RPMI8226 (cell line): Measurements from ENCODE around the gene ACYP2.
A peak's percentile ranks its signal among the peaks of the same experiment; 100 is the strongest.
"Not testable (repeated sequence)": the region's sequence is repeated elsewhere in the genome, so short reads cannot be mapped to it uniquely, and the experiment has no call there.

Experiments
- DNase-seq: peaks from one replicate; pipeline ENCODE4 v3.0.0-alpha.2; 2015

ACYP2 gene

DNA sequence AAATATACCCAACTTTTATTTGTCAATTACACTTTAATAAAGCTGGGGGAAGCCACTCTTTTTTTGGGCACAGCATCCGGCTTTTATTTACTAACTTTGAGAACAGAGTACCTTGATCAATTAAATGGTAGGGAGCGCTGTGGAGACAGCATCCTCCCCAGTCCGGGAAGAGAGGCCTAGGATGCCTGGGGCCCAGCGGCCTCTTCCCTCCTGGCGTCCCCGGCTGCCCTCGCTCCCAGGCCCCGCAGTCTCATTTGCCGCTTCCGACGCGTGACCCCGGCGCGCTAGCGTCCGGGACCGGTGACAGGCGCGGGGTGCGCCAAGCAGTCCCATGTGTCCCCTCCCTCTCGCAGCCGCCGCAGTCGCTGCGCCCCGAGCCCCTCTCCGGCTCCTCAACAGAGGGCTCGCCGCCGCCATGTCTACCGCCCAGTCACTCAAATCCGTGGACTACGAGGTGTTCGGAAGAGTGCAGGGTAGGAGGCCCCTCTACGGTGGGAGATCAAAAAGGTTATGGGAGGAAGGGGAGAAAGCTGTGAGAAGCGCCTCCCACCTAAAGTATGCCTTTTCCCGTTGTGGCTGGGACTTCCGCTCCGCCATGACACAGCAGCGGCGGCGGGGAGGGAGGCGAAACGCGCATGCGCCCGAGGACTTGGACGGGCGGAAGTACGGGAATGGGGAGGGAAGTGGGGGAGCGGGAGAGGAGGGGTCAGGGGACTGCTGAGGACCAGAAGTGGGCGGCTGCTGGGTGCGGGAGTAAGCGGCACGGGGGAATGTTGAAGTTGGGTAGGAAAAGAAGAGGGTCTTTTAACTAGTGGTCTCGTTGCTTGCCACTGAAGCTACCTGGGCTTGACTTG lies at the start of gene ACYP2:
TSS of gene ACYP2 (plus strand) at position 332 of the 854 bp plus-strand sequence.
- DNase-seq, result peak; percentile 95

DNA sequence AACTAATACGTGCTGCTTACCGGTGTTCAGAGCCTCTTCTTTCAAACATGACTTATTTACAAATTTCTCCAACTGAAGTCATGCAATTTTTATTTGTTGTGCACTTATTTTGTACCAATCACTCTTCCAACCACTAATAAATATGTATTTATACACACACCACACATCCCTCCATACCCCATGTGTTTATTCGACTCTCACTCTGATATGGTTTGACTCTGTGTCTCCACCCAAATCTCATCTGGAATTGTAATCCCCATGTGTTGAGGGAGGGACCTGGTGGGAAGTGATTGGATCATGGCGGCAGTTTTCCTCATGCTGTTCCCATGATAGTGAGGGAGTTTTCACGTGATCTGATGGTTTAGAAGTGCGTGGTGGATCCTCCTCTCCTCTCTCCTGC lies 49.5 kb upstream of the ACYP2 start:
- no peak for DNase-seq

DNA sequence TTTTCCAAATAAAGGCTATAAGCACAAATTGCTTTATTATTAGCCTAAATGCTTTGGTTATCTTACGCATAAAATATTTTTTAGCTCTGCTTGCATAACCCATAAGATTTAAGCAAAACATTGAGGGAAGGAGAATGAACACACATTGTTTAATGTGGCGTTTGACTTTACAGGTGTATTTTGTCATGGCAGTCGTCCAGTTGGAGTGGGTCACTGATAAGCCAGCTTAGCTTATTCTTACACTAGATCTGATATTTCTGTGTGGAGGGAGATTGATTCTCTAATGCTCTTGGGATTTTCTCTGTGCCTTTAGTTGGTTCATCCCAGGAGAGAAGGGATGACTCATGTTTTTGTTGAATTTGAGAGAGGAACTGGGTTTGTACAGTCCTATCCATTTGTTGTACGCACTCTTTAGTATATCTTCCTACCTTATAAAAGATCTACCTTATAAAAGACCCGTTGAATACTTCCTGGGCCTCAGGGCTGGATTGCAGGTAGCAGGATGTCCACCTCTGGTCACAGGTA lies 47.5 kb upstream of the ACYP2 start:
- no peak for DNase-seq

DNA sequence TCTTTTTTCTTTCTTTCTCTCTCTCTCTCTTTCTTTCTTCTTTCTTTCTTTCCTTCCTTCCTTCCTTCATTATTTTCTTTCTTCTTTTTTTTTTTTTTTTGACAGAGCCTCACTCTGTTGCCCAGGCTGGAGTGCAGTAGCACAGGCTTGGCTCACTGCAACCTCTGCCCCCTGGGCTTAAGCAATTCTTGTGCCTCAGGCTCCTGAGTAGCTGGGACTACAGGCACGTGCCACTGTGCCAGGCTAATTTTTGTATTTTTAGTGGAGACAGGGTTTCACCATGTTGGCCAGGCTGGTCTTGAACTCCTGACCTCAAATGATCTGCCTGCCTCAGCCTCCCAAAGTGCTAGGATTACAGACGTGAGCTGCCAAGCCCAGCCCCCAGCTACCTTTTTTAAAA lies 42.9 kb upstream of the ACYP2 start:
- DNase-seq, result not testable (repeated sequence)

DNA sequence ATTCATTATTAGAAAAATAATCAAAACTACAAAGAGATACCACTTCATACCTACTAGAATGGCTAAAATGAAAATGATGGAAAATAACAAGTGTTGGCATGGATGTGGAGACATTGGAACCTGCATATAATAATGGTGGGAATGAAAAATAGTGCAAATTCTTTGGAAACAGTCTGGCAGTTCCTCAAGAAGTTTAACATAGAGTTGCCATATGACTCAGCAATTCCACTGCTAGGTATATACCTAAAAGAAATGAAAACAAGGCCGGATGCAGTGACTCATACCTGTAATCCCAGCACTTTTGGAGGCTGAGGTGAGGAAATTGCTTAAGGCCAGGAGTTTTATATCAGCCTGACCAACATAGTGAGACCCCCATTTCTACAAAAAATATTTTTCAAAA lies 41.6 kb upstream of the ACYP2 start:
- DNase-seq, result peak; percentile 62

DNA sequence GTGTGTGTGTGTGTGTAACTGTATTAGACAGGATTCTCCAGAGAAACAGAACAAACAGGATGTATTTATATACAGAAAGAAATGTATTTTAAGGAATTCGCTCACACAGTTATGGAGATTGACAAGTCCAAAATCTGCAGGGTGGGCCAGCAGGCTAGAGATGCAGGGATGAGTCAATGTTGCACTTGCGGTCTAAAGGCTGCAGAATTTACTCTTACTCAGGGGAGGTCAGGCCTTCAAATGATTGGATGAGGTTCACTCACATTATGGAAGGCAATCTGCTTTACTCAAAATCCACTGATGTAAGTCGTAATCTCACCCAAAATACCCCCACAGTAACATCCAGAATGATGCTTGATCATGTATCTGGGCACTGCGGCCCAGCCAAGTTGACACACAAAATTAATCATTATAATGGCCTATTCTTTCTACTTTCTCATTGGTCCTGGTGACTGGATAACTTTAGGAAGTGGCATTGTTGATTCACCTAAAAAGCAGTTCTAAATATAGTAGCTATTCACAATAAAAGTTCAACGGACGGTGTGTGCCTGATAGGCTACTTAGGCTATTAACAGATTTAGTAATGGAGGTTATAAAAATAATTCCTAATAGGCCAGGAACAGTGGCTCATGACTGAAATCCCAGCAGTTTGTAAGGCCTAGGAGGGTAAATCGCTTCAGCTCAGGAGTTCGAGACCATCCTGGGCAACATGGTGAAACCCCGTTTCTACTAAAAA lies 40.6 kb upstream of the ACYP2 start:
- no peak for DNase-seq

DNA sequence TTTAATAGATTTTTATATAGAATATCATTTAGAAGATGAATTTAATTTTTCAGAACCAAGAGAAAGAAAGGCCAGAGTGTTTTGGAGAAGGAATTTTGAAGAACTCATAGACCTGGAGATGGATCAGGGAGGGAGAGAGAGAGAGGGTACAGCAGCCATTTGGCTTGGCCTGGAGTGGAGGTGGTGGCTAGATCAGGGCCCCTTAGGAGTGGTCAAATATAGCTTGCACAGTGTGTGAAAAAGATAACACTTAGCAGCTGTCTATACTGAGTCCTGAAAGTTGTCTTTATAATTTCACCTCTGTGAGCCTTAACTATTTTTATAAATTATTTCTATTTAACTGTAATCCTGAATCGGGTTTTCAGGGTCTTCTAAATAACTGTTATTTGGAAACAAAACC lies 38.8 kb upstream of the ACYP2 start:
- DNase-seq, result no peak

DNA sequence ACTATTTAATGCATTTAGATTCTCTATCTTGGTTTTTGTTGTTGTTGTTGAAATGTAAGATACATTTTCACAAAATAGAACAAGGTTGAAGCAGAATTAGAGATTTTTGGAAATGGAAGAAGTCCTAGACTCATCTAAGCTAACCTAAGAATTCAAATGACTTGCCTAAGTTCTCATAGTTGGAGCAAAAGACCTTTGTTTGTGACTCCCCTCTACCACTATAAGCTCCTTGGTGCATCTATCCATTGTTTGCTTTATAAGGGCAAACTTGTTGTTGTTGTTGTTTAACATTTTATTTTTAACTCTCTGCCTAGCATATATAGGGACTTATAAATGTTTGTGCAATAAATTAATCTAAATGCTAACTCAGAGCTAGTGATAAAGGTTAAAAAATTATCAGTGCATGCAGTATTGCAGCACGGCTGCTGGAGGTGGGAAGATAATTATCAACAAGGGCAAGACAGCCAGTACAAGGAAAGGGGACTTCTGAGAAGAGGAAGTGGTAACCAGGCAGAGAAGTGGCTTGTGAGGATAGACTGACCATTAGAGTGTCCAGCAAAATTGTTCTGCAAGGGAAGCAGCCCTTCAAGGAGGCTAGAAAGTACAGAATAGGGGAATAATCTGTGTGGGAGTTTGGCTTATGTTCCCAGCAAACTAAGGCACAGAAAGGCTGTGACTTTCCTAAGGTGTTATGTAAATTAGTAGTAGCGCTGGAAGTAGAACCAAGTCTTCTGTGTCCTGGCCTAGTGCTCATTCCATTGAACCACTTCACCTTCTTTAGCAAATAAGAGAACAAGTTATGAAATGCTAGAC lies 38.1 kb upstream of the ACYP2 start:
- DNase-seq, result no peak

DNA sequence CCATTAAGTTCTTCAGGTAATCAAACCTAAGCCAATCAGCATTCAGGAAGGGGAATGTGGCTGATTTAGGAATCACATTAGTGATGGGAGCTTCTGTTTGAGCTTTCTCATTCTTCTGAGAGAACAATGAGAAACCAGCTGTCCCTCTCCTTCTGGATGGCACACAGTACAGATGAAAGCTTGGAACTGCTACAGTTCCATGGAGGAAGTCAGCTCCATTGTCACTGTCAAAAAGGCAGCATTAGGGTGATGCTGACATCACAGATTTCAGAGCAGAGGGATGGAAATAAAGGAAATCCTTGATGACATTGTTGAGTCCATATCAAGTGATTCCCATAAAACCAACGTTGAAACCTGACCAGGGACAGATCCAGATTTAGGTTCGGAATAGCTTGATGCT lies 36.1 kb upstream of the ACYP2 start:
- DNase-seq, result no peak

DNA sequence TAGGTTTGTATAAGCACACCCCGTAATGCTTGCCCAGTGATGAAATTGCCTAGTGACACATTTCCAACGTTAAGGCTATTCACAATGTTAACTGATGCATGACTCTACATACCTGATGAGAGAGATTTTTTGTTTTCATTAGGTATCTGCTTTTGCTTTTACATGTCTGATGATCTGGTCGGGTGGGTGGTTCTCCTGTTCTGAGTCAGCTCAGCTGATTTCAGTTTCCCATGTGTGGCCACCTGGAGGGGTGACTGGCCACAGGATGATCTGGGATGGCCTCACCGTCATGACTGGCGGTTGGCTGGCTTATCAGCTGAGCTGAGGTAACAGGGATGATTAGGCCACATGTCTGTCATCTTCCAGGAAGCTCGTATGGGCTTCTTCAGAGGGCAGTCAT lies 33.8 kb upstream of the ACYP2 start:
- DNase-seq, result no peak

DNA sequence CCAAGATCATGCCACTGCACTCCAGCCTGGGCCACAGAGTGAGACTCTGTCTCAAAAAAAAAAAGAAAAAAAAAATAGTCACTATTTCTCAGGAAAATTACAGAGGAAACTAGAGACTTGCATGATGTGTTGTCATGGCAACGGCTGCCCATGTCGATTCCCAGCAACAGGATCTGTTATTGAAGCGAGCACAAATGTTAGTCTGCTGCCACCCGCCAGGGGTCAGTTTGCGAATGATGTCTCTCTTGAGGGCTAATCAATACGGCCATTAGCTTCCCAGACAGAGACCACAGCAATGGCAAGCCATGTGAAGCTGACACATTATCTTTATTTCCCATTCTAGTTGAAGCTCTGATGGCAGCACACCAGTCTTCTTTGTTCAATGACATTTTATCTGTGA lies 32.4 kb upstream of the ACYP2 start:
- DNase-seq, result no peak

DNA sequence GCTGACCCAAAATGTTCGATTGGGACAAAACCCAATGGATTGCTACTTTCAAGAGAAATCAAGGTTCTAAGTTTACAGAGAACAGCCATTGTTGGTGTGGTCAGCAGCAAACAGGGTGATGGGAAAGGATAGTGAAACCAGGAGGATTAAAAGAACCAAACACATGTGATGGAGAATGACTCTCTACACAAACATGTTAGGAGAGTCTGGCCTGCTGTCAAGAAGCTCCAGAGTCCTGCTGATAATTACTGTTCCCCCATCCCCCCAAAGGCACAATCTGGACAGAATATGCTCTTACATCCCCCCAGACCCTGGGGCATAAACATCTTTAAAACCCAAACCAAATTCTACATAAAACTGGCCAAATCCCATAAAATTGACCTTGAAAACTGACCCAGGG lies 32.0 kb upstream of the ACYP2 start:
- no peak for DNase-seq

DNA sequence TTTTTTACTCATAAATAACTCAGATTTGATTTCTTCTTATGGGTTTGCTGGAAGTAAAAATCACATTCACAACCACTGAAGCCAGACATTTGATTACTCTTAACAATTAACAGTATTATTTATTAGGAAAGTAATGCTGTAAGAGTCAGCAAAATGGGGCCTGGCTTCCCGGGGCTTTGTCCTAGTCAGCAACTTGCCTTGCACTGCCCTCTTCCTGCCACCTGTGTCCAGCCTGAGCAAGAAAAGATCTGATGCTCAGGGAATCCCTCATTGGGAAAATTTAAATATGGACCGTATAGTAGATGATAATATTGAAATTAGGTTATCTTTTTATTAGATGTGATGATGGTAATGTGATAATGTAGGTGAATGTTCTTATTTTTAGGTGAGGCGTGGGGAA lies 30.8 kb upstream of the ACYP2 start:
- DNase-seq, result peak; percentile 32

DNA sequence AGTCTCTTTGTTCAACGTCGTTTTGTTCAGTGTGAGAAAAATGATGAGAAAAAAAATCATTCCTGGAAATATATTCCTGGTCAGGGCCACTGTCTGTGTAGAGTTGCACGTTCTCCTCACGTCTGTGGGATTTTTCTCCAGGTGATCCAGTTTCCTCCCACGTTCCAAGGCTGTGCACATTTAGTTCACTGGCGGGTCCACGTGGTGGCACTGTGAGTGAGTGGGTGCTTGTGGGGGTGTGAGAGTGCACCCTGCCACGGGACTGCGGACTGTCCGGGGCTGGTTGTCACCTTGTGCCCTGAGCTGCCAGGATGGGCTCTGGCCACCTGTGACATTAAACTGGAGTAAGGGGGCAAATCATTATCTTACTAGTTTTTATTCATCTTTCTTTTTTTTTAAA lies 30.3 kb upstream of the ACYP2 start:
- no peak for DNase-seq

DNA sequence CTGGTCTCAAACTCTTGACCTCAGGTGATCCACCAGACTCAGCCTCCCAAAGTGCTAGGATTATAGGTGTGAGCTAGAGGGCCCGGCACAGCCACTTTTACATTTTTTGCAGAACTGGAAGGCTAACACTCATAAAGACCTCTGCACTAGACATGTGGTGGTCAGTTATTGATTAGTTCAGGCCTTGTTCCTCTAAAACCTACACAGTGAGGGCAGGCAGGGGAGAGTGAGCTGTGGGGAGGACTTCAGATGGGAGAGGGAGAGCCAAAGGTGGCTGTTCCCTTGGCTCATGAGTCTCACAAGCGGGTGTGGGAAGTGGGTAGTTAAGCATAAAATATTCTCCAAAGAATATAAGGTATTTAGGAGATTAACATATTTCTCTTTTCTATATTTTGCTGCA lies 29.3 kb upstream of the ACYP2 start:
- no peak for DNase-seq

DNA sequence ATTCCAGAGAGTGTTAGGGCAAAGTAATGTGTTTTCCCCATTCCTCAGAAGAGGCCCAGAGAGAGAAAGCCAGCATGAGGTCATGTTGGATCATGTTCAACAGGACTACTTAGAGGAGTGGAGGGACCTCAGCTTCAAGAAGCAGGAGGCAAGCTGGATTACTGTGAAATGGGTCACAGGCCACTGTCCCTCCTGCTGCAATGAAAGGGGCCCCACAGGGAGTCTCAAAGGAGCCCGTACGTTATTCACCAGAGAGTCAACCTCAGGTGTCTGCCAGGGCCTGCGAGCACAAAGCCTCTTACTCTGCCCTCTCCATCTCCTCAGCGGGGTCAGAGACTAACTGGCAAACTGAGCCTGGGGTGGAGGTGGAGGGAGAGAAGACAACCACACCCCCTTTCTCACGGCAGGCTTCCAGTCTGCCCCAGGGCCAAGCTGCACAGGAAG lies 27.2 kb upstream of the ACYP2 start:
- DNase-seq, result no peak

DNA sequence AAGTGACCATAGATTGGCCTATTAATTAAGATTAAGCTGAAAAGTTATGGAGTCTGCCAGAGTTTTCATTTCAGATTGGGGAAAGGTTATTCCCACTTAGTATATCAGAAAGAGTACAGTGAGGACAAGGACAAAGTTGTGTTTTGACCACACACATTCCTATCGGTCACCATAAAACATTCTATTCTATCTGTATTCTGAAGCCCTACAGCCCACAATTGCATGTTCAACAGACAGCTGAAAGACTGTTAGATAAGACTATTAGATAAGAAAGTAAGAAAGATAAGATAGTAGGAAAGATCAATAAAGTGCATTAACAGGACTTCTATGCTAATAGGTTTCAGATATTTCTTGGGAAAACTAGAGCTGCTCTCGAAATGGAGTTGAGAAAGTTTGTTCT lies 26.7 kb upstream of the ACYP2 start:
- DNase-seq, result no peak

DNA sequence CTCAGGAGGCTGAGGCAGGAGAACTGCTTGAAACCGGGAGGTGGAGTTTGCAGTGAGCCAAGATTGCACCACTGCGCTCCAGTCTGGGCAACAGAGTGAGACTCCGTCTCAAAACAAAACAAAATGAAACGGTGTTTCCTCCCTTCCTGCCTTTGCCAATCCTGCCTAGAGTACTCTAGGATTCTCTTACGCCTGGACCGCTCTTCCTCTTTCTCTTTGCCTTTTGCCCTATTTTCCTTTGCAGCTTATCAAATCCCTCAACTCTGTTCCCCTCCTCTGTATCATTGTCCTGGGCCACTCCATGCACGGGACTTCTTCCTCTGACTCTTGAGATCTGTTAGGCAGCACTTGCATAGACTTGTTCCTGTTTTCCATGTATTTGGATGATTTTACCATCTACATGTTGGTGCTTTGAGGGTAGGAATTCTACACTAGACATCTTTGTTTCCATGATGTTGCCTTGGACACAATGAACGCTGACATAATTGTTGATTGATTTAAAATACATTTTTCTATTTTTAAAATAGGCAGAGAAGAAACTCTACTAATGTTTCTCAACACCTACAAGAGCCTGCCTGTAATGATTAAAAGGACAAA lies 24.8 kb upstream of the ACYP2 start:
- DNase-seq, result no peak

DNA sequence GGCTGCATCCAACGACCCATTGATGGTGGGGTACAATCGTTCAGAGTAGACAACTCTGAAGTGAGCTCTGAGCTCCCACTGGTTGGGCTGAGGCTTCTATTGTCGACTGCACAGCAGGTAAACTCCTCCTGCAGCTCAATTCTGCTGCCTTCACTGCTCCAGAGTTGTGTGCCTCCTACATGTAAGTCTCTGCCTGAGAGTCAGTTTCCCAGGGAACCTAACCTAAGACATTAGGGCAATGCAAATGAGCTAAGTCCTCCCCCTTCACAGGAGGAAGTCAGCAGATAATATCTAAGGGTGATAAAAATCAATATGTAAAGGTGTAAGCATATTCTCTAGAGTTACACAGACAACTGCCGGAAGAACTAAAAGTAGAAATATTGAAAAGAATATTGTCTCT lies 22.5 kb upstream of the ACYP2 start:
- no peak for DNase-seq

DNA sequence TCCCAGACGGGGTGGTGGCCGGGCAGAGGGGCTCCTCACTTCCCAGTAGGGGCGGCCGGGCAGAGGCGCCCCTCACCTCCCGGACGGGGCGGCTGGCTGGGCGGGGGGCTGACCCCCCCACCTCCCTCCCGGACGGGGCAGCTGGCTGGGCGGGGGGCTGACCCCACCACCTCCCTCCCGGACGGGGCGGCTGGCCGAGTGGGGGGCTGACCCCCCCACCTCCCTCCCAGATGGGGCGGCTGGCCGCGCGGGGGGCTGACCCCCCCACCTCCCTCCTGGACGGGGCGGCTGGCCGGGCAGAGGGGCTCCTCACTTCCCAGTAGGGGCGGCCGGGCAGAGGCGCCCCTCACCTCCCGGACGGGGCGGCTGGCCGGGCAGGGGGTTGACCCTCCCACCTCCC lies 20.0 kb upstream of the ACYP2 start:
- not testable (repeated sequence) for DNase-seq

DNA sequence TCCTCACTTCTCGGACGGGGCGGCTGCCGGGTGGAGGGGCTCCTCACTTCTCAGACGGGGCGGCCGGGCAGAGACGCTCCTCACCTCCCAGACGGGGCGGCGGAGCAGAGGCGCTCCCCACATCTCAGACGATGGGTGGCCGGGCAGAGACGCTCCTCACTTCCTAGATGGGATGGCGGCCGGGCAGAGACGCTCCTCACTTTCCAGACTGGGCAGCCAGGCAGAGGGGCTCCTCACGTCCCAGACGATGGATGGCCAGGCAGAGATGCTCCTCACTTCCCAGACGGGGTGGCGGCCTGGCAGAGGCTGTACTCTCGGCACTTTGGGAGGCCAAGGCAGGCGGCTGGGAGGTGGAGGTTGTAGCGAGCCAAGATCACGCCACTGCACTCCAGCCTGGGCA lies 19.3 kb upstream of the ACYP2 start:
- not testable (repeated sequence) for DNase-seq

DNA sequence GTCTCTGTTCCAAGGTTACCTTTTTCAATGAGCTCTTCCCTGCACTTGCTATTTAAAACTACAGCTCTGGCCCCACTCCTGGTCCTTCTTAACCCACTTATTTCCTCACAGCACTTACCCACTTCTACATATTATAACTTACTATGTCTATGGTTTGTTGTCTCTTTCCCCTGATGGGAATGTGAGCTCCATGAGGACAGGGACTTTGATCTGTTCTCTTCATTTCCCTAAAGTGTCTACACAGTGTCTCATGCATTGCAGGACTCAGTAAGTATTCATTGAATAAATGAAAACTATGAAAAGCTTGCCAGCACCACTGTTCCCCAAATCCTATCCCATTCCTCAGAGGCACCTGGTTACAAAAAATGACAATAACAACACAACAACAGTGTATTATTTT lies 18.3 kb upstream of the ACYP2 start:
- DNase-seq, result no peak

DNA sequence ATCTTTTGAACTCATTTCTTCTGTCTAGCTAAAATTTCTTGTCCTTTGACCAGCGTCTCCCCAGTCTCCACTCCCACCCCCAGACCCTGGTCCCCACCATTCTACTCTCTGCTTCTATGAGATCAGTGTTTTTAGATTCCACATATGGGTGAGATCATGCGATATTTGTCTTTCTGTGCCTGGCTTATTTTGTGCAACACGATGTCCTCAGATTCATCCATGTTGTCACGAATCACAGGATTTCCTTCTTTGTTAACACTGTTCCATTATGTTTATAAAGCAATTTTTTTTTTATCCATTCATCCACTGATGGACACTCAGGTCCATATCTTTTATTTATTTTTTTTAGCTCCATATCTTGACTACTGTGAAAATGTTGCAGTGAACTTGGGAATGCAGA lies 16.0 kb upstream of the ACYP2 start:
- DNase-seq, result no peak
